Measurements from ENCODE around the gene CCNE1. TPM values are rescaled to one million over a fixed set of nuclear protein-coding genes. Genes with fewer than 3 reads are reported as not detected.
A peak's percentile ranks its signal among the peaks of the same experiment; 100 is the strongest.

Gene CCNE1
- total RNA-seq, 1 donor from 2014 or later, result 13.5 TPM

GRCh38 chr19:29782260-29782580 is 29.6 kb upstream of the CCNE1 start:
- DNase-seq (ENCODE audit: extremely low spot score, unreplicated experiment), result no peak
- TF ChIP-seq CTCF (conservative IDR thresholded peaks at IDR 0.05), result no peak
- no peak overlapping the region for H3K27ac Mint-ChIP-seq
- no peaks in the 10 kb centered on the region for H3K4me1 Mint-ChIP-seq (ENCODE audit: unreplicated experiment)
- no peaks in the 10 kb centered on the region for H3K9me3 Mint-ChIP-seq
- H3K36me3 Mint-ChIP-seq, result no peaks in the 10 kb centered on the region
- no peak overlapping the region for H3K4me3 Mint-ChIP-seq
- no peaks in the 10 kb centered on the region for H3K27me3 Mint-ChIP-seq

- H3K4me3 Mint-ChIP-seq, result no peak overlapping the region
- H3K4me1 Mint-ChIP-seq (ENCODE audit: unreplicated experiment), result no peaks in the 10 kb centered on the region
- no peaks in the 10 kb centered on the region for H3K27me3 Mint-ChIP-seq
- H3K9me3 Mint-ChIP-seq, result no peaks in the 10 kb centered on the region
- no peak for DNase-seq (ENCODE audit: extremely low spot score, unreplicated experiment)
- no peak overlapping the region for H3K27ac Mint-ChIP-seq
- no peak for TF ChIP-seq CTCF (conservative IDR thresholded peaks at IDR 0.05)
- H3K36me3 Mint-ChIP-seq, result no peaks in the 10 kb centered on the region
Observed at GRCh38 chr19:29783627-29784190, 28.1 kb upstream of the CCNE1 start.

- H3K9me3 Mint-ChIP-seq, result no peaks in the 10 kb centered on the region
- H3K27ac Mint-ChIP-seq, result no peak overlapping the region
- H3K4me3 Mint-ChIP-seq, result no peak overlapping the region
- TF ChIP-seq CTCF (conservative IDR thresholded peaks at IDR 0.05), result no peak
- H3K4me1 Mint-ChIP-seq (ENCODE audit: unreplicated experiment), result no peaks in the 10 kb centered on the region
- H3K27me3 Mint-ChIP-seq, result no peaks in the 10 kb centered on the region
- no peaks in the 10 kb centered on the region for H3K36me3 Mint-ChIP-seq
- DNase-seq (ENCODE audit: extremely low spot score, unreplicated experiment), result no peak
Observed at GRCh38 chr19:29784598-29785223, 27.1 kb upstream of the CCNE1 start.

GRCh38 chr19:29785360-29785759 is 26.4 kb upstream of the CCNE1 start:
- DNase-seq (ENCODE audit: extremely low spot score, unreplicated experiment), result no peak
- Mint-ChIP-seq H3K27me3 (no peaks in the 10 kb centered on the region), H3K9me3 (no peaks in the 10 kb centered on the region), H3K4me1 (ENCODE audit: unreplicated experiment) (no peaks in the 10 kb centered on the region), H3K4me3 (no peak overlapping the region), H3K36me3 (no peaks in the 10 kb centered on the region), H3K27ac (no peak overlapping the region)
- TF ChIP-seq CTCF (conservative IDR thresholded peaks at IDR 0.05), result no peak

- Mint-ChIP-seq H3K27me3 (no peaks in the 10 kb centered on the region), H3K27ac (no peak overlapping the region), H3K4me3 (no peak overlapping the region), H3K36me3 (no peaks in the 10 kb centered on the region), H3K9me3 (no peaks in the 10 kb centered on the region), H3K4me1 (ENCODE audit: unreplicated experiment) (no peaks in the 10 kb centered on the region)
- no peak for DNase-seq (ENCODE audit: extremely low spot score, unreplicated experiment)
- peak; percentile 37 for TF ChIP-seq CTCF (conservative IDR thresholded peaks at IDR 0.05)
Observed at GRCh38 chr19:29785955-29786589, 25.7 kb upstream of the CCNE1 start.

Measured in type B pancreatic cell (in vitro differentiated cells).